GM20000 (cell line): ENCODE results near the gene WDR54.
A peak's percentile ranks its signal among the peaks of the same experiment; 100 is the strongest.
"Not testable (repeated sequence)": the region's sequence is repeated elsewhere in the genome, so short reads cannot be mapped to it uniquely, and the experiment has no call there.

Experiments
- DNase-seq: peaks from one replicate; pipeline ENCODE4 v3.0.0; 2012; ENCODE audit warnings: low spot score
- CTCF ChIP-seq: IDR thresholded peaks from 2 replicates; pipeline ENCODE4 v1.5.1; 2012; ENCODE audit warnings: mild to moderate bottlenecking, control low read depth; ENCODE audit errors: extremely low read depth, missing control alignments

WDR54 gene

GRCh38 chr2:74458132-74458937, 36.8 kb downstream of the WDR54 start, which contains the start of gene WBP1:
Gene WBP1, plus strand, starts transcription at chr2:74458438. Its CDS starts 165 bp downstream, at chr2:74458603.
- peak; percentile 97 for DNase-seq
- no peak for TF ChIP-seq CTCF

- DNase-seq = no peak
- no peak for TF ChIP-seq CTCF
Measured at GRCh38 chr2:74458938-74459363, 37.4 kb downstream of the WDR54 start.

DNA sequence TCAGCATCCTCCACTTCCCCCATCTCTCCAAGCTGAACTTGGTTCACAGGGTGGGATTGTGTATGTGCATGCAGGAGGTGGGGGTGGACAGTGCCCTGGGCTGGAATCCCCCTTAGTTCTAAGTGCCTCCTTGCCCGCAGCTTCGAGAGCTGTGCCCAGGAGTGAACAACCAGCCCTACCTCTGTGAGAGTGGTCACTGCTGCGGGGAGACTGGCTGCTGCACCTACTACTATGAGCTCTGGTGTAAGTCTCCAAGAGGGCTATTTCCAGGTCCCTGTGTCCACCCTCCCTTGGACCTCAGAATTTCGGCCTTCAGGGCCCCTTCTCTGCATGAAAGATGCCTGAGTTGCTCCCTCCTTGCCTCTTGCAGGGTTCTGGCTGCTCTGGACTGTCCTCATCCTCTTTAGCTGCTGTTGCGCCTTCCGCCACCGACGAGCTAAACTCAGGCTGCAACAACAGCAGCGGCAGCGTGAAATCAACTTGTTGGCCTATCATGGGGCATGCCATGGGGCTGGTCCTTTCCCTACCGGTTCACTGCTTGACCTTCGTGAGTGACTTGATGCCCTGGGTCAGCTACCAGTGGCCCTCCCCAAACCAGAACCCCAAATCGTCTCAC, 38.1 kb downstream of the WDR54 start:
- not testable (repeated sequence) for DNase-seq

DNA sequence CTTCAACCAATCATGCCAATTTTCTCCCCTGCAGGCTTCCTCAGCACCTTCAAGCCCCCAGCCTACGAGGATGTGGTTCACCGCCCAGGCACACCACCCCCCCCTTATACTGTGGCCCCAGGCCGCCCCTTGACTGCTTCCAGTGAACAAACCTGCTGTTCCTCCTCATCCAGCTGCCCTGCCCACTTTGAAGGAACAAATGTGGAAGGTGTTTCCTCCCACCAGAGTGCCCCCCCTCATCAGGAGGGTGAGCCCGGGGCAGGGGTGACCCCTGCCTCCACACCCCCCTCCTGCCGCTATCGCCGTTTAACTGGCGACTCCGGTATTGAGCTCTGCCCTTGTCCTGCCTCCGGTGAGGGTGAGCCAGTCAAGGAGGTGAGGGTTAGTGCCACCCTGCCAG, 38.7 kb downstream of the WDR54 start:
- DNase-seq = not testable (repeated sequence)

GRCh38 chr2:74461187-74462053, 39.9 kb downstream of the WDR54 start:
- TF ChIP-seq CTCF = no peak
- DNase-seq = no peak

- DNase-seq = no peak
- no peak for TF ChIP-seq CTCF
Measured at GRCh38 chr2:74462054-74462785, 40.7 kb downstream of the WDR54 start.

- DNase-seq = no peak
- TF ChIP-seq CTCF = no peak
Measured at GRCh38 chr2:74462786-74463105, 41.2 kb downstream of the WDR54 start.

DNA sequence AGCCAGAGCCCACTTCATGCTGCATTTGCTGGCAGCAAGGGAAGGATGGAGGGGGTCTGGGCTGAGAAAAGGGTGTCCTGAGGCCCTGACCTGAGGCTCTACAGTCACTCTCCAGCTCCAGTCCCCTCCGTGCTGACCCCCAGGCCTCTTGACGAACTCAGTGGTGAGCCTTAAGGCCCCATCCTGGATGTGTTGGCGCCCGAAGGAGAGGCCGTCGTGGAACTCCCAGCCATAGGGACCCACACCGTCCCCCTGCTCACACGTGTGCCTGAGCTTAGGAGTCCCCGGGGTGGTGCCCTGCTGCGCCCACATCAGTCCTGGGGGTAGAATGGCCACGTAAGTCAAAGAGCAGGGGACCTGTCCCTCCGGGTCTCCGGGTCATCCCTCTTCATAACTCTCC, 42.9 kb downstream of the WDR54 start:
- DNase-seq = no peak
- no peak for TF ChIP-seq CTCF

DNA sequence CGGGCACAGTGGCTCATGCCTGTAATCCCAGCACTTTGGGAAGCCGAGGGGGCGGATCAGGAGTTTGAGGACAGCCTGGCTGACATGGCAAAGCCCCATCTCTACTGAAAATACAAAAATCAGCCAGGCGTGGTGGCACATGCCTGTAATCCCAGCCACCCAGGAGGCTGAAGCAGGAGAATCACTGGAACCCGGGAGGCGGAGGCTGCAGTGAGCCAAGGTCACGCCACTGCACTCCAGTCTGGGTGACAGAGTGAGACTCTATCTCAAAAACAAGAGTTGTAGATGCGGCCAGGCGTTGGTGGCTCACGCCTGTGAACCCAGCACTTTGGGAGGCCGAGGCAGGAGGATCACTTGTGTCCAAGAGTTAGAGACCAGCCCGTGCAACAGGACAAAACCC, 49.2 kb downstream of the WDR54 start:
- DNase-seq = not testable (repeated sequence)
